ENCODE measurements around the gene MYOF.

GRCh38 chr10:93420091-93420490 lies 62.0 kb downstream of the MYOF start:
- no peak for TF ChIP-seq CTCF (IDR thresholded peaks at IDR 0.05)
- TF ChIP-seq POLR2AphosphoS5 (IDR thresholded peaks at IDR 0.05; ENCODE audit: low read depth, low read length) = no peak
- no peak for TF ChIP-seq EP300 (IDR thresholded peaks at IDR 0.05; ENCODE audit: borderline replicate concordance in 1 of 2, low read depth in 1 of 2, low read length in 1 of 2)
- TF ChIP-seq, protein P1, sequence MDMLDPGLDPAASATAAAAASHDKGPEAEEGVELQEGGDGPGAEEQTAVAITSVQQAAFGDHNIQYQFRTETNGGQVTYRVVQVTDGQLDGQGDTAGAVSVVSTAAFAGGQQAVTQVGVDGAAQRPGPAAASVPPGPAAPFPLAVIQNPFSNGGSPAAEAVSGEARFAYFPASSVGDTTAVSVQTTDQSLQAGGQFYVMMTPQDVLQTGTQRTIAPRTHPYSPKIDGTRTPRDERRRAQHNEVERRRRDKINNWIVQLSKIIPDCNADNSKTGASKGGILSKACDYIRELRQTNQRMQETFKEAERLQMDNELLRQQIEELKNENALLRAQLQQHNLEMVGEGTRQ (IDR thresholded peaks at IDR 0.05; ENCODE audit: borderline replicate concordance, low read depth, low read length) = no peak
- TF ChIP-seq, protein P2, sequence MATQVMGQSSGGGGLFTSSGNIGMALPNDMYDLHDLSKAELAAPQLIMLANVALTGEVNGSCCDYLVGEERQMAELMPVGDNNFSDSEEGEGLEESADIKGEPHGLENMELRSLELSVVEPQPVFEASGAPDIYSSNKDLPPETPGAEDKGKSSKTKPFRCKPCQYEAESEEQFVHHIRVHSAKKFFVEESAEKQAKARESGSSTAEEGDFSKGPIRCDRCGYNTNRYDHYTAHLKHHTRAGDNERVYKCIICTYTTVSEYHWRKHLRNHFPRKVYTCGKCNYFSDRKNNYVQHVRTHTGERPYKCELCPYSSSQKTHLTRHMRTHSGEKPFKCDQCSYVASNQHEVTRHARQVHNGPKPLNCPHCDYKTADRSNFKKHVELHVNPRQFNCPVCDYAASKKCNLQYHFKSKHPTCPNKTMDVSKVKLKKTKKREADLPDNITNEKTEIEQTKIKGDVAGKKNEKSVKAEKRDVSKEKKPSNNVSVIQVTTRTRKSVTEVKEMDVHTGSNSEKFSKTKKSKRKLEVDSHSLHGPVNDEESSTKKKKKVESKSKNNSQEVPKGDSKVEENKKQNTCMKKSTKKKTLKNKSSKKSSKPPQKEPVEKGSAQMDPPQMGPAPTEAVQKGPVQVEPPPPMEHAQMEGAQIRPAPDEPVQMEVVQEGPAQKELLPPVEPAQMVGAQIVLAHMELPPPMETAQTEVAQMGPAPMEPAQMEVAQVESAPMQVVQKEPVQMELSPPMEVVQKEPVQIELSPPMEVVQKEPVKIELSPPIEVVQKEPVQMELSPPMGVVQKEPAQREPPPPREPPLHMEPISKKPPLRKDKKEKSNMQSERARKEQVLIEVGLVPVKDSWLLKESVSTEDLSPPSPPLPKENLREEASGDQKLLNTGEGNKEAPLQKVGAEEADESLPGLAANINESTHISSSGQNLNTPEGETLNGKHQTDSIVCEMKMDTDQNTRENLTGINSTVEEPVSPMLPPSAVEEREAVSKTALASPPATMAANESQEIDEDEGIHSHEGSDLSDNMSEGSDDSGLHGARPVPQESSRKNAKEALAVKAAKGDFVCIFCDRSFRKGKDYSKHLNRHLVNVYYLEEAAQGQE (IDR thresholded peaks at IDR 0.05; ENCODE audit: low read depth, low read length) = no peak

All from SK-N-SH (cell line).